Astrocyte (in vitro differentiated cells and primary cell): ENCODE results near the gene MICU2. TPM values are rescaled to one million over a fixed set of nuclear protein-coding genes. Genes with fewer than 3 reads are reported as not detected.
A peak's percentile ranks its signal among the peaks of the same experiment; 100 is the strongest.

Experiments used
- DNase-seq: peaks from one replicate; pipeline ENCODE4 v3.0.0-alpha.2; 2010; ENCODE audit warnings: low read depth
- FAIRE-seq: peaks from 2 replicates; lab custom pipeline; 2011; peaks lifted over from hg19 to GRCh38; lab: Jason Lieb, UNC
- H2AFZ ChIP-seq: 2 replicates; pipeline ENCODE4 v1.6.0; 2012; ENCODE audit warnings: low read depth, low read length, inconsistent platforms
- H3K27ac ChIP-seq: 2 replicates; pipeline ENCODE4 v1.5.1; 2011; ENCODE audit warnings: low read depth, low read length, inconsistent platforms
- H3K27me3 ChIP-seq: 2 replicates; pipeline ENCODE4 v1.6.0; 2011; ENCODE audit warnings: low read length, inconsistent platforms; ENCODE audit not compliant: insufficient read depth
- H3K36me3 ChIP-seq: 2 replicates; pipeline ENCODE4 v1.5.1; 2011; ENCODE audit warnings: low read length, inconsistent platforms; ENCODE audit not compliant: insufficient read depth
- H3K4me1 ChIP-seq: 2 replicates; pipeline ENCODE4 v1.5.1; 2011; ENCODE audit warnings: low read length, inconsistent platforms; ENCODE audit not compliant: insufficient read depth
- H3K4me2 ChIP-seq: 2 replicates; pipeline ENCODE4 v1.6.0; 2012; ENCODE audit warnings: low read length, inconsistent platforms
- H3K4me3 ChIP-seq: 2 replicates; pipeline ENCODE4 v1.5.1; 2011; ENCODE audit warnings: low read depth, mild to moderate bottlenecking, low read length, inconsistent platforms; ENCODE audit not compliant: insufficient read depth
- H3K79me2 ChIP-seq: 2 replicates; pipeline ENCODE4 v1.6.0; 2012; ENCODE audit warnings: mild to moderate bottlenecking, low read length, inconsistent platforms; ENCODE audit not compliant: insufficient read depth
- H3K9ac ChIP-seq: 2 replicates; pipeline ENCODE4 v1.6.0; 2012; ENCODE audit warnings: mild to moderate bottlenecking, low read length, inconsistent platforms
- H3K9me3 ChIP-seq: 2 replicates; pipeline ENCODE4 v1.5.1; 2012; ENCODE audit warnings: low read depth, mild to moderate bottlenecking, low read length, inconsistent platforms; ENCODE audit not compliant: insufficient read depth
- H4K20me1 ChIP-seq: 2 replicates; pipeline ENCODE4 v1.6.0; 2012; ENCODE audit warnings: low read length, inconsistent platforms; ENCODE audit not compliant: insufficient read depth
- H3K27ac Mint-ChIP-seq: one replicate; pipeline ENCODE4 v1.8.0; 2021; ENCODE audit warnings: mild to moderate bottlenecking, mixed read lengths; ENCODE audit not compliant: unreplicated experiment
- H3K27me3 Mint-ChIP-seq: one replicate; pipeline ENCODE4 v1.8.0; 2021; ENCODE audit warnings: low read depth, mixed read lengths; ENCODE audit not compliant: unreplicated experiment
- H3K36me3 Mint-ChIP-seq: one replicate; pipeline ENCODE4 v1.8.0; 2021; ENCODE audit warnings: low read depth, mixed read lengths; ENCODE audit not compliant: unreplicated experiment
- H3K4me1 Mint-ChIP-seq: one replicate; pipeline ENCODE4 v1.8.0; 2021; ENCODE audit warnings: low read depth, mixed read lengths; ENCODE audit not compliant: unreplicated experiment
- H3K4me3 Mint-ChIP-seq: one replicate; pipeline ENCODE4 v1.8.0; 2021; ENCODE audit warnings: mild to moderate bottlenecking, moderate library complexity, mixed read lengths; ENCODE audit not compliant: unreplicated experiment
- H3K9me3 Mint-ChIP-seq: one replicate; pipeline ENCODE4 v1.8.0; 2021; ENCODE audit warnings: mild to moderate bottlenecking, mixed read lengths; ENCODE audit not compliant: unreplicated experiment
- EZH2 ChIP-seq: IDR thresholded peaks from 2 replicates; pipeline ENCODE4 v1.6.1; 2012; ENCODE audit warnings: mild to moderate bottlenecking, low read length, inconsistent platforms; ENCODE audit not compliant: insufficient read depth
- total RNA-seq: library from RNA; stranded (reverse); gene quantifications from 2 replicates; pipeline ENCODE4 v1.2.1, GENCODE V29; 2021
- TF ChIP-seq, protein P1 (sequence below): IDR thresholded peaks from 2 replicates; pipeline ENCODE4 v1.5.1; 2011; ENCODE audit warnings: low read depth, mild to moderate bottlenecking, inconsistent platforms, low read length, moderate library complexity; ENCODE audit not compliant: insufficient read depth

The MICU2 gene
- total RNA-seq, 1 donor from 2014 or later = 31.8 TPM

- no peaks in the 10 kb centered on the region for H3K27me3 Mint-ChIP-seq
- TF ChIP-seq, protein P1, sequence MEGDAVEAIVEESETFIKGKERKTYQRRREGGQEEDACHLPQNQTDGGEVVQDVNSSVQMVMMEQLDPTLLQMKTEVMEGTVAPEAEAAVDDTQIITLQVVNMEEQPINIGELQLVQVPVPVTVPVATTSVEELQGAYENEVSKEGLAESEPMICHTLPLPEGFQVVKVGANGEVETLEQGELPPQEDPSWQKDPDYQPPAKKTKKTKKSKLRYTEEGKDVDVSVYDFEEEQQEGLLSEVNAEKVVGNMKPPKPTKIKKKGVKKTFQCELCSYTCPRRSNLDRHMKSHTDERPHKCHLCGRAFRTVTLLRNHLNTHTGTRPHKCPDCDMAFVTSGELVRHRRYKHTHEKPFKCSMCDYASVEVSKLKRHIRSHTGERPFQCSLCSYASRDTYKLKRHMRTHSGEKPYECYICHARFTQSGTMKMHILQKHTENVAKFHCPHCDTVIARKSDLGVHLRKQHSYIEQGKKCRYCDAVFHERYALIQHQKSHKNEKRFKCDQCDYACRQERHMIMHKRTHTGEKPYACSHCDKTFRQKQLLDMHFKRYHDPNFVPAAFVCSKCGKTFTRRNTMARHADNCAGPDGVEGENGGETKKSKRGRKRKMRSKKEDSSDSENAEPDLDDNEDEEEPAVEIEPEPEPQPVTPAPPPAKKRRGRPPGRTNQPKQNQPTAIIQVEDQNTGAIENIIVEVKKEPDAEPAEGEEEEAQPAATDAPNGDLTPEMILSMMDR = no peak
- no peak for TF ChIP-seq EZH2
- H3K27ac Mint-ChIP-seq = peak overlapping the region; percentile 22
- H3K4me3 Mint-ChIP-seq = no peak overlapping the region
- Histone ChIP-seq H4K20me1 (no peaks in the 10 kb centered on the region), H3K9ac (no peak overlapping the region), H3K9me3 (no peaks in the 10 kb centered on the region), H3K4me1 (no peaks in the 10 kb centered on the region), H3K79me2 (no peaks in the 10 kb centered on the region), H3K4me3 (no peak overlapping the region), H3K36me3 (no peaks in the 10 kb centered on the region), H3K27me3 (peaks cover 2% of the 10 kb centered on the region), H3K4me2 (peak overlapping the region; percentile 36), H3K27ac (no peak overlapping the region), H2AFZ (peak overlapping the region; percentile 5)
- no peak for FAIRE-seq
- peaks cover 4% of the 10 kb centered on the region for H3K9me3 Mint-ChIP-seq
- H3K36me3 Mint-ChIP-seq = no peaks in the 10 kb centered on the region
- DNase-seq = no peak
- peaks cover 8% of the 10 kb centered on the region for H3K4me1 Mint-ChIP-seq
Measured at GRCh38 chr13:21616880-21617279, 12.9 kb upstream of the MICU2 start.

- FAIRE-seq = no peak
- H3K27me3 Mint-ChIP-seq = no peaks in the 10 kb centered on the region
- peaks cover 8% of the 10 kb centered on the region for H3K4me1 Mint-ChIP-seq
- peaks cover 2% of the 10 kb centered on the region for H3K27me3 ChIP-seq
- DNase-seq = no peak
- peak overlapping the region; percentile 36 for H3K4me2 ChIP-seq
- no peaks in the 10 kb centered on the region for H3K79me2 ChIP-seq
- peak overlapping the region; percentile 23 for H3K9ac ChIP-seq
- no peaks in the 10 kb centered on the region for H3K9me3 ChIP-seq
- peak overlapping the region; percentile 5 for H2AFZ ChIP-seq
- peaks cover 5% of the 10 kb centered on the region for H3K9me3 Mint-ChIP-seq
- no peaks in the 10 kb centered on the region for H4K20me1 ChIP-seq
- H3K4me3 Mint-ChIP-seq = no peak overlapping the region
- TF ChIP-seq, protein P1 = no peak
- TF ChIP-seq EZH2 = no peak
- H3K4me3 ChIP-seq = no peak overlapping the region
- H3K27ac Mint-ChIP-seq = no peak overlapping the region
- no peaks in the 10 kb centered on the region for H3K36me3 Mint-ChIP-seq
- no peak overlapping the region for H3K27ac ChIP-seq
- no peaks in the 10 kb centered on the region for H3K4me1 ChIP-seq
- no peaks in the 10 kb centered on the region for H3K36me3 ChIP-seq
Measured at GRCh38 chr13:21616205-21616866, 12.4 kb upstream of the MICU2 start.

DNA sequence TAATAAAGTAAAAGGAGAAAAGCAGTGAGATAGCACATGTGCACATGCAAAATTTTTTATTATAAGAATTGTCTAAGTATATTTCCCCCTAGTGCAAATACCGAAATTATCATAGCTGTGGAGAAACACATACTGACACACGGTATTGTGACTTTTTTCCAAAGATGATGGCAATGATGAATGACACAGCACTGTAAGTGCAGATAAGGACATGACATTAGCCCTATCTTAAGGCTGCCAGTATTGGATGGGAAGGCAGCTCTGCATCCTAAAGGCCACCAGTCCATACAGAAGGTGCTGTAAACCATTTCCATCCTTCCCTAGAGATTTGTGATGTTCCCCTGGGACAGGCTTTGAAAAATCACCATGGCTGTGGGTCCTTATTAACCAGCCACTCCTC lies 11.5 kb upstream of the MICU2 start:
- Mint-ChIP-seq H3K27me3 (no peaks in the 10 kb centered on the region), H3K4me3 (no peak overlapping the region), H3K4me1 (peaks cover 8% of the 10 kb centered on the region), H3K36me3 (no peaks in the 10 kb centered on the region), H3K9me3 (peaks cover 5% of the 10 kb centered on the region), H3K27ac (no peak overlapping the region)
- Histone ChIP-seq H3K79me2 (no peaks in the 10 kb centered on the region), H3K9me3 (no peaks in the 10 kb centered on the region), H3K4me3 (no peak overlapping the region), H3K4me1 (no peaks in the 10 kb centered on the region), H3K27ac (no peak overlapping the region), H3K36me3 (no peaks in the 10 kb centered on the region), H3K27me3 (no peaks in the 10 kb centered on the region), H3K9ac (no peak overlapping the region), H4K20me1 (no peaks in the 10 kb centered on the region), H2AFZ (no peak overlapping the region), H3K4me2 (no peak overlapping the region)
- FAIRE-seq (no peak), DNase-seq (no peak)
- TF ChIP-seq, protein P1 = no peak
